ENCODE data around the gene RPL36AL. TPM values are rescaled to one million over a fixed set of nuclear protein-coding genes. Genes with fewer than 3 reads are reported as not detected.
"Not testable (repeated sequence)": the region's sequence is repeated elsewhere in the genome, so short reads cannot be mapped to it uniquely, and the experiment has no call there.

Gene RPL36AL
- total and polyA plus RNA-seq, 10 of the 15 experiments (the other 5 are each of a cell fraction or from before 2014, with no cell fraction given), result 222 to 1,379 (median 545) TPM

- SMC1A ChIA-PET (ENCODE audit: uncharacterized antibody, unreplicated experiment), result interaction anchor here (0.8 to 2.8 kb wide), 10 partner anchors 12 to 691 kb away, joined by 3 to 11 read pairs (median 4); partner anchors contain the start of genes MGAT2, NEMF and RPL36AL
These were observed 35.3 kb downstream of the RPL36AL start for GRCh38 chr14:49584981-49585640.

GRCh38 chr14:49584058-49584457 lies 36.4 kb downstream of the RPL36AL start:
- H2AFZ ChIP-seq (ENCODE audit: control insufficient read depth, low read depth, low read length), result no peak overlapping the region
- peak overlapping the region; percentile 99 for H3K27ac ChIP-seq (ENCODE audit: control insufficient read depth, insufficient read depth)
- ChIA-PET CTCF (interaction anchor here (1.0 to 5.6 kb wide), 4 partner anchors 13 to 50 kb away, joined by 3 to 75 read pairs (median 6); partner anchors contain the start of genes LRR1, MGAT2 and RPL36AL), POLR2A (interaction anchor here (0.6 to 5.4 kb wide), 4 partner anchors 13 to 288 kb away, joined by 3 to 62 read pairs (median 25); partner anchors contain the start of genes LRR1, MGAT2 and RPL36AL), RAD21 (ENCODE audit: unreplicated experiment) (interaction anchor here (3.3 to 4.2 kb wide), 2 partner anchors 12 to 40 kb away, joined by 18 to 27 read pairs; no protein-coding TSS in a partner anchor), SMC1A (ENCODE audit: uncharacterized antibody, unreplicated experiment) (interaction anchor here (1.0 to 2.8 kb wide), 2 partner anchors 14 to 40 kb away, joined by 3 to 10 read pairs; no protein-coding TSS in a partner anchor)
- H3K36me3 ChIP-seq (ENCODE audit: control insufficient read depth in 2 of 2, insufficient read depth in 2 of 2, low read length in 1 of 2), result peaks cover 2 to 21% of the 10 kb centered on the region in 2 experiments; a peak in 3 of 4 replicates
- peak overlapping the region; percentile 90 for H3K4me3 ChIP-seq
- no peaks in the 10 kb centered on the region for H3K9me3 ChIP-seq (replicated peaks; ENCODE audit: control insufficient read depth, insufficient read depth, low read length)
- DNase-seq (ENCODE audit: low read depth, low spot score) (no peak), ATAC-seq (no peak), FAIRE-seq (no peak)
- peaks cover 4% of the 10 kb centered on the region; the same call in 1 of the 2 replicates for H4K20me1 ChIP-seq (ENCODE audit: control insufficient read depth, insufficient read depth)
- H3K9ac ChIP-seq (ENCODE audit: control insufficient read depth, insufficient read depth, low read length), result peak overlapping the region; percentile 99
- BruUV-seq (replicated peaks), result no TSS peak
- no peaks in the 10 kb centered on the region for H3K27me3 ChIP-seq (replicated peaks in 1 of 2; ENCODE audit: control insufficient read depth in 2 of 2, insufficient read depth in 2 of 2, low read length in 1 of 2)
- peak overlapping the region; percentile 26 for H3K4me2 ChIP-seq (ENCODE audit: control insufficient read depth, insufficient read depth)
- H3K4me1 ChIP-seq (ENCODE audit: control insufficient read depth, insufficient read depth, low read length), result no peaks in the 10 kb centered on the region
- in situ Hi-C loops (cut with MboI) (no loop called here), intact Hi-C loops (cut with micrococcal nuclease; ENCODE audit: unreplicated experiment) (no loop called here)
- WGBS (ENCODE audit: insufficient coverage, insufficient replicate concordance, low lambda C conversion rate, missing lambda C conversion rate), result 37% methylated on average over 11 of the region's 11 CpGs
- peaks cover 62% of the 10 kb centered on the region for H3K79me2 ChIP-seq (ENCODE audit: control insufficient read depth, insufficient read depth, low read length)
- TF ChIP-seq GATAD2B (conservative IDR thresholded peaks at IDR 0.05; ENCODE audit: low read depth), result no peak
- no peak for TF ChIP-seq BCL3 (IDR thresholded peaks at IDR 0.05; ENCODE audit: borderline replicate concordance, insufficient read depth, low read depth, low read length, poor library complexity, severe bottlenecking)
- TF ChIP-seq PML (IDR thresholded peaks at IDR 0.05; ENCODE audit: low read length), result no peak
- TF ChIP-seq HDAC2 (IDR thresholded peaks at IDR 0.05), result no peak
- TF ChIP-seq ATF3 (IDR thresholded peaks at IDR 0.05; ENCODE audit: borderline replicate concordance, extremely low read depth, low read depth, low read length), result no peak
- no peak for TF ChIP-seq MEF2A (IDR thresholded peaks at IDR 0.05; ENCODE audit: insufficient read depth, low read depth, low read length)
- TF ChIP-seq STAT1 (conservative IDR thresholded peaks at IDR 0.05), result no peak
- TF ChIP-seq POLR2AphosphoS5 (IDR thresholded peaks at IDR 0.05; ENCODE audit: low read length), result peak; percentile 78
- peak; percentile 43; the same call in 1 of the 2 replicates for TF ChIP-seq POLR2A (IDR thresholded peaks at IDR 0.05; ENCODE audit: low read depth, low read length)
- no peak for TF ChIP-seq MAX (IDR thresholded peaks at IDR 0.05; ENCODE audit: low read depth, low read length)
- TF ChIP-seq CBFB (IDR thresholded peaks at IDR 0.05; ENCODE audit: low read depth), result no peak
- no peak for TF ChIP-seq GABPA (IDR thresholded peaks at IDR 0.05; ENCODE audit: low read depth)
- no peak for TF ChIP-seq NFYB (IDR thresholded peaks at IDR 0.05; ENCODE audit: insufficient read depth, low read depth, low read length)

More at GRCh38 chr14:49584981-49585640, 35.3 kb downstream of the RPL36AL start:
- H2AFZ ChIP-seq (ENCODE audit: control insufficient read depth, low read depth, low read length); H3K27me3 ChIP-seq (replicated peaks in 1 of 2; ENCODE audit: control insufficient read depth in 2 of 2, insufficient read depth in 2 of 2, low read length in 1 of 2); in situ Hi-C loops (cut with MboI); H3K9me3 ChIP-seq (replicated peaks; ENCODE audit: control insufficient read depth, insufficient read depth, low read length); H4K20me1 ChIP-seq (ENCODE audit: control insufficient read depth, insufficient read depth); BruUV-seq (replicated peaks); DNase-seq (ENCODE audit: low read depth, low spot score); H3K4me1 ChIP-seq (ENCODE audit: control insufficient read depth, insufficient read depth, low read length): not testable (repeated sequence)
- RAD21 ChIA-PET (ENCODE audit: unreplicated experiment), result interaction anchor here (0.7 to 4.2 kb wide), 6 partner anchors 11 to 277 kb away, joined by 3 to 27 read pairs (median 15); partner anchors contain the start of genes LRR1, MGAT2 and RPL36AL
- H3K36me3 ChIP-seq (ENCODE audit: control insufficient read depth in 2 of 2, insufficient read depth in 2 of 2, low read length in 1 of 2), result peaks cover 2 to 17% of the 10 kb centered on the region in 2 experiments; a peak in 3 of 4 replicates
- intact Hi-C loops (cut with micrococcal nuclease; ENCODE audit: unreplicated experiment), result loop anchor here (5.0 kb wide), 1 partner anchor 123 kb away; no protein-coding TSS in a partner anchor
- WGBS (ENCODE audit: insufficient coverage, insufficient replicate concordance, low lambda C conversion rate, missing lambda C conversion rate), result under 1% methylated on average over 32 of the region's 32 CpGs
- H3K9ac ChIP-seq (ENCODE audit: control insufficient read depth, insufficient read depth, low read length), result peak overlapping the region; percentile 99
- 0 out of 2 replicates have a peak, but pooled peaks have one; percentile 8 for TF ChIP-seq GABPA (IDR thresholded peaks at IDR 0.05; ENCODE audit: low read depth)
- TF ChIP-seq SMARCA5 (IDR thresholded peaks at IDR 0.05), result peak; percentile 42; the same call in 1 of the 2 replicates
- POLR2A ChIA-PET, result interaction anchor here (0.6 to 5.4 kb wide), 11 partner anchors 11 to 944 kb away, joined by 3 to 62 read pairs (median 5); partner anchors contain the start of genes LRR1, MGAT2 and RPL36AL
- peak overlapping the region; percentile 41 for H3K4me2 ChIP-seq (ENCODE audit: control insufficient read depth, insufficient read depth)
- CTCF ChIA-PET, result interaction anchor here (0.6 to 5.6 kb wide), 9 partner anchors 12 to 455 kb away, joined by 3 to 75 read pairs (median 5); partner anchors contain the start of genes LRR1, MGAT2 and RPL36AL
- peak overlapping the region; percentile 90 for H3K4me3 ChIP-seq
- peak; percentile 3; the same call in 1 of the 3 replicates for ATAC-seq
- peak overlapping the region; percentile 99 for H3K27ac ChIP-seq (ENCODE audit: control insufficient read depth, insufficient read depth)
- peak; percentile 49 for FAIRE-seq
- H3K79me2 ChIP-seq (ENCODE audit: control insufficient read depth, insufficient read depth, low read length), result peaks cover 57% of the 10 kb centered on the region
